Suprapubic skin (tissue), 4 donors: ENCODE data around the gene GOSR2. TPM values are rescaled to one million over a fixed set of nuclear protein-coding genes. Genes with fewer than 3 reads are reported as not detected.

Experiments used
- DNase-seq, 2 donors: peaks; one replicate each; pipeline ENCODE4 v3.0.0-alpha.2; 2019; ENCODE audit warnings: low spot score in 2 of 2
- H3K27ac ChIP-seq: fragments of 200-600 bp; sonication (generic); one replicate; pipeline ENCODE4 v1.5.1; 2019
- H3K27me3 ChIP-seq: fragments of 200-600 bp; sonication (generic); one replicate; pipeline ENCODE4 v1.5.1; 2019
- H3K36me3 ChIP-seq: fragments of 200-600 bp; sonication (generic); one replicate; pipeline ENCODE4 v1.5.1; 2019
- H3K4me1 ChIP-seq: fragments of 200-600 bp; sonication (generic); one replicate; pipeline ENCODE4 v1.5.1; 2019
- H3K4me3 ChIP-seq: fragments of 200-600 bp; sonication (generic); one replicate; pipeline ENCODE4 v1.5.1; 2019; ENCODE audit warnings: mild to moderate bottlenecking
- H3K9me3 ChIP-seq: fragments of 200-600 bp; sonication (generic); one replicate; pipeline ENCODE4 v1.5.1; 2019
- CTCF ChIP-seq, 2 donors: fragments of 200-600 bp in 1 of 2; fragments of 450-650 bp in 1 of 2; sonication (generic) in 1 of 2; IDR thresholded peaks; one replicate each; pipeline ENCODE4 v1.5.1; 2016 to 2019; ENCODE audit warnings: antibody characterized with exemption in 2 of 2, mild to moderate bottlenecking in 1 of 2, moderate library complexity in 1 of 2
- EP300 ChIP-seq: sonication (generic); formaldehyde crosslinking; IDR thresholded peaks from one replicate; pipeline ENCODE4 v1.6.1; 2017; ENCODE audit warnings: antibody characterized with exemption
- POLR2A ChIP-seq, 2 donors: fragments of 450-650 bp; IDR thresholded peaks; one replicate each; pipeline ENCODE4 v1.6.1; 2017; ENCODE audit warnings: antibody characterized with exemption in 2 of 2, mild to moderate bottlenecking in 2 of 2, moderate library complexity in 2 of 2
- POLR2AphosphoS5 ChIP-seq, 3 donors: sonication (generic); formaldehyde crosslinking; IDR thresholded peaks; one replicate each; pipeline ENCODE4 v1.6.1; 2017; ENCODE audit warnings: antibody characterized with exemption in 3 of 3
- WGBS: methylation state at CpG from one replicate; pipeline ENCODE4 v1.1.5; 2018; 5-methylcytosine and 5-hydroxymethylcytosine counted together
- total RNA-seq, 4 donors: library from RNA; depleted of rRNA; stranded (reverse); fragments of >200 nt; gene quantifications; one replicate each; pipeline ENCODE4 v1.1.0, GENCODE V29; 2016

GOSR2 gene
- total RNA-seq, 4 donors from 2014 or later: 28.1 to 72.6 (median 41.1) TPM

- no peak for DNase-seq
- WGBS: 64% methylated on average over 9 of the region's 14 CpGs
- Histone ChIP-seq H3K36me3 (no peaks in the 10 kb centered on the region), H3K4me3 (no peak overlapping the region), H3K27ac (no peak overlapping the region), H3K27me3 (peaks cover 17% of the 10 kb centered on the region), H3K9me3 (no peaks in the 10 kb centered on the region), H3K4me1 (no peaks in the 10 kb centered on the region)
- TF ChIP-seq POLR2AphosphoS5 (IDR thresholded peaks at IDR 0.05) (no peak), POLR2A (IDR thresholded peaks at IDR 0.05) (no peak), EP300 (no peak), CTCF (IDR thresholded peaks at IDR 0.05) (no peak)
Measured at GRCh38 chr17:46908068-46908737, 14.8 kb upstream of the GOSR2 start.

- Histone ChIP-seq H3K27ac (no peak overlapping the region), H3K36me3 (no peaks in the 10 kb centered on the region), H3K4me3 (no peak overlapping the region), H3K9me3 (no peaks in the 10 kb centered on the region), H3K27me3 (peaks cover 17% of the 10 kb centered on the region), H3K4me1 (no peaks in the 10 kb centered on the region)
- TF ChIP-seq POLR2A (IDR thresholded peaks at IDR 0.05): no peak
- no peak for TF ChIP-seq POLR2AphosphoS5 (IDR thresholded peaks at IDR 0.05)
- no peak for TF ChIP-seq EP300
- TF ChIP-seq CTCF (IDR thresholded peaks at IDR 0.05): no peak
- no peak for DNase-seq
- WGBS: 63% methylated on average over 10 of the region's 10 CpGs
Measured at GRCh38 chr17:46910179-46910927, 12.6 kb upstream of the GOSR2 start.

- no peak for DNase-seq
- H3K4me3 ChIP-seq: no peak overlapping the region
- H3K4me1 ChIP-seq: no peaks in the 10 kb centered on the region
- H3K9me3 ChIP-seq: no peaks in the 10 kb centered on the region
- WGBS: 73% methylated on average over 3 of the region's 3 CpGs
- no peak overlapping the region for H3K27ac ChIP-seq
- no peaks in the 10 kb centered on the region for H3K36me3 ChIP-seq
- peaks cover 17% of the 10 kb centered on the region for H3K27me3 ChIP-seq
- no peak for TF ChIP-seq POLR2A (IDR thresholded peaks at IDR 0.05)
- no peak for TF ChIP-seq EP300
- no peak for TF ChIP-seq CTCF (IDR thresholded peaks at IDR 0.05)
- TF ChIP-seq POLR2AphosphoS5 (IDR thresholded peaks at IDR 0.05): no peak
Measured at GRCh38 chr17:46911311-46911710, 11.6 kb upstream of the GOSR2 start.

GRCh38 chr17:46915596-46915995 is 7.4 kb upstream of the GOSR2 start:
- no peak for TF ChIP-seq CTCF (IDR thresholded peaks at IDR 0.05)
- TF ChIP-seq EP300: no peak
- no peak for TF ChIP-seq POLR2A (IDR thresholded peaks at IDR 0.05)
- no peak for TF ChIP-seq POLR2AphosphoS5 (IDR thresholded peaks at IDR 0.05)
- no peaks in the 10 kb centered on the region for H3K36me3 ChIP-seq
- H3K27me3 ChIP-seq: no peaks in the 10 kb centered on the region
- no peak overlapping the region for H3K4me3 ChIP-seq
- H3K4me1 ChIP-seq: no peaks in the 10 kb centered on the region
- DNase-seq: no peak
- no peak overlapping the region for H3K27ac ChIP-seq
- H3K9me3 ChIP-seq: no peaks in the 10 kb centered on the region
- 50% methylated on average over 1 of the region's 1 CpG for WGBS

- no peak for DNase-seq
- no peaks in the 10 kb centered on the region for H3K4me1 ChIP-seq
- H3K9me3 ChIP-seq: no peaks in the 10 kb centered on the region
- WGBS: 72% methylated on average over 2 of the region's 2 CpGs
- no peak overlapping the region for H3K4me3 ChIP-seq
- H3K36me3 ChIP-seq: no peaks in the 10 kb centered on the region
- H3K27ac ChIP-seq: no peak overlapping the region
- TF ChIP-seq POLR2A (IDR thresholded peaks at IDR 0.05): no peak
- TF ChIP-seq CTCF (IDR thresholded peaks at IDR 0.05): no peak
- no peak for TF ChIP-seq EP300
- no peak for TF ChIP-seq POLR2AphosphoS5 (IDR thresholded peaks at IDR 0.05)
- no peaks in the 10 kb centered on the region for H3K27me3 ChIP-seq
Measured at GRCh38 chr17:46916211-46916610, 6.7 kb upstream of the GOSR2 start.
